Activated T-helper 17 cell treated with anti-CD3 and anti-CD28 coated beads, Interleukin-2, amount 50 U/mL, for 72 hours (primary cell): ENCODE measurements around the gene SNAPC4. TPM values are rescaled to one million over a fixed set of nuclear protein-coding genes. Genes with fewer than 3 reads are reported as not detected.

Source experiments
- ATAC-seq: fragments of 150-1000 bp; cut with Tn5 transposase; replicated peaks from 2 replicates; pipeline ENCODE4 v1.10.0; 2021; ENCODE audit warnings: mild to moderate bottlenecking, moderate library complexity
- H3K27ac Mint-ChIP-seq: one replicate; pipeline ENCODE4 v1.8.0; 2022; ENCODE audit warnings: mixed read lengths
- H3K27me3 Mint-ChIP-seq: one replicate; pipeline ENCODE4 v1.8.0; 2022; ENCODE audit warnings: mixed read lengths
- H3K36me3 Mint-ChIP-seq: one replicate; pipeline ENCODE4 v1.8.0; 2022; ENCODE audit warnings: low read depth, mild to moderate bottlenecking, mixed read lengths
- H3K4me1 Mint-ChIP-seq: one replicate; pipeline ENCODE4 v1.8.0; 2022; ENCODE audit warnings: mixed read lengths
- H3K4me3 Mint-ChIP-seq: one replicate; pipeline ENCODE4 v1.8.0; 2022; ENCODE audit warnings: mild to moderate bottlenecking, mixed read lengths
- H3K9me3 Mint-ChIP-seq: one replicate; pipeline ENCODE4 v1.8.0; 2022; ENCODE audit warnings: mixed read lengths
- total RNA-seq, 2 donors: library from RNA; stranded (reverse); gene quantifications; one replicate each; pipeline ENCODE4 v1.2.3, GENCODE V29; 2022

Gene SNAPC4
- total RNA-seq, 2 donors from 2014 or later, result 16.3 to 21.9 TPM

DNA sequence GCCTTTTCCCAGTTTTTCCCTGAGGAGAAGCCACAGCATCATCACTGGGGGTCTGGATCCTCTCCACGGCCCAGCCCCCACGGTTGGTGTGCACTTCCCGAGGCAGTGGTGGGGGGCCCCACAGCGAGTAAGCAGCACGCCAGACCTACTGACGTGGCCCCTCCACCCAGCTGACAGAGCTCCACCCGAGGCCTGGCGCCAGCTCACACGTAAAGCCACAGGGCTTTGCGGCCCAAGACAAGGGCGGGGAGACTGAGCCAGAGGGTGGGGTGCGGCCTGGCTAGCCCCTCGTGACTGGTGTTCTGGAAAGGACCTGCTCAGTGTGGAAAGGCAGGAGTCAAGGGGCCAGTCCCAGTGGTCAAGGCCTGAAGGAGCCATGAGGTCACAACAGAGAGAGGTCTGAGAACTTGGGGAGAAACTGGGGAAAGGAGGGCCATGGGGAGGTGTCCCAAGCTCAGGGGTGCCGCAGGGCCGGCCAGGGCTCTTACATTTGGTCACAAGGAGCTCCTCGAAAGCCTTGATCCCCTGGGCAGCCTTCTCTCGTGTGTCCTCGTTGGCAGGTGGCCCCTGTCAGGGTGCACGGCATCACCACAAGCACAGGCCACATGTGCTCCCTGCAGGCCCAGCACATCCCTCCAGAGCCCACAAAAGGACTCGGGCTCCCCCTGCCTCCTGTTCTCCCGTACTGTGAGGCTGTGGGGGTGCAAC lies 5.5 kb downstream of the SNAPC4 start:
- H3K27ac Mint-ChIP-seq, result no peak overlapping the region
- H3K36me3 Mint-ChIP-seq, result peaks cover 95% of the 10 kb centered on the region
- H3K4me1 Mint-ChIP-seq, result peaks cover 16% of the 10 kb centered on the region
- no peak for ATAC-seq
- H3K27me3 Mint-ChIP-seq, result no peaks in the 10 kb centered on the region
- no peaks in the 10 kb centered on the region for H3K9me3 Mint-ChIP-seq
- no peak overlapping the region for H3K4me3 Mint-ChIP-seq

DNA sequence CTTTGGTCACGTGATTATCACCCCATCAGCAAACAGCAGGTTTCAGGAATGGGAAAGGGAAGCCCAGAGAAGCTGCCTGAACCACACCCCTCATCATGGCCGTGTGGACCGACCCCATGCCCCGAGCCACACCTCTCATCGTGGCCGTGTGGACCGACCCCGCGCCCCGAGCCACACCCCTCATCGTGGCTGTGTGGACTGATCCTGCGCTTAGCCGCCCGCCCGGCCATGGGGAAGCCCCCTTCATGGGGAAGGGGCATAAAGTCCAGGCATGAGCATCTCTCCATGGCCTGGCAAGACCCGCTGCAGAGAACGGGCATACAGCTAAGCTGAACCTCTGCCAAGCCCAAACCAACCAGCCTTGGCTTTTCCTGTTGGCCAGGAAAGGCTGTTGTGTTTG lies 6.4 kb downstream of the SNAPC4 start:
- H3K27me3 Mint-ChIP-seq, result no peaks in the 10 kb centered on the region
- no peak for ATAC-seq
- H3K36me3 Mint-ChIP-seq, result peaks cover 96% of the 10 kb centered on the region
- H3K4me1 Mint-ChIP-seq, result peaks cover 8% of the 10 kb centered on the region
- H3K4me3 Mint-ChIP-seq, result no peak overlapping the region
- H3K9me3 Mint-ChIP-seq, result no peaks in the 10 kb centered on the region
- no peak overlapping the region for H3K27ac Mint-ChIP-seq

DNA sequence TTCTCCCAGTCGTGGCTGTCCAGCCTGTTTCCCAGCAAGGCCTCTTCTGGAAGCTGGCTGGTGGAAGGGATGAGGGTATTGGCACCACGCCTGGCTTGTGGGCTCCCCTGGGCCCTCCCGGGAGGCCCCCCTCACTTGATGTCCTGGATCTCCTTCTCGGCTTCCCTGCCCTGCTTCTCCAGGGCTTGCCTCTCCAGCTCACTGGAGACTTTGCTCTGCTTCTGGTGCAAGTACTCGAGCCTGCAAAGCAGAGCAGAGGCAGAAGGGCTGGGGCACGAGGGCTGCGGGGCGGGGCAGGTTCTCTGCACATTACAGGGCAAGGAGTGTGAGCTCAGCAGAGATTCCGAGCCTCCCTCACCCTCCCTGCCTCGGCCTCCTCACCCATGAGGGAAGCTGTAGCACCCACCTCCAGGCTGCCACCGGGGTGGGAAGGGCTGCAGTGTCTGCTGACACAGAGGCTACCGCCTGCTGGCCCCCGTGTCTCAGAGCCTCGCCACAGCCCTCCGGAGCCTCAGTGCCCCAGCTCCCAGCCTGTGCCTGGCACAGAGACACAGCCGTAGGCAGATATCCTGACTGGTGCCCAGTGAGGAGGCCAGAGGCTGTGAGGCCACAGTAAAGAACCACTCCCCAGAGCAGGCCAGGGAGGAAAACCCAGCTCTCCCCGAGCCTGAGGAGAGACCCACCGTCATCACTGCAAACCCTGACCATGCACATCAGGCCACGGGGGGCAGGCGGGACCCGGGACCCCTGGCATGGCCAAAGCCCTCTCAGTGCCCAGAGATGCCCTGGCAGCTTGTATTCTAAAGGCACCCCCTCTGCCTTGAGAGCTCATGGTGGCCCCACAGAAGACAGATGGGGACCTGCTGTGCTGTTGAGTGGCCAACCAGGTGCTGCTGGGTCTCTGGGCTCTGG lies 7.2 kb downstream of the SNAPC4 start:
- Mint-ChIP-seq H3K4me3 (no peak overlapping the region), H3K9me3 (no peaks in the 10 kb centered on the region), H3K27ac (no peak overlapping the region), H3K4me1 (peaks cover 4% of the 10 kb centered on the region), H3K27me3 (no peaks in the 10 kb centered on the region), H3K36me3 (peaks cover 96% of the 10 kb centered on the region)
- ATAC-seq, result no peak

DNA sequence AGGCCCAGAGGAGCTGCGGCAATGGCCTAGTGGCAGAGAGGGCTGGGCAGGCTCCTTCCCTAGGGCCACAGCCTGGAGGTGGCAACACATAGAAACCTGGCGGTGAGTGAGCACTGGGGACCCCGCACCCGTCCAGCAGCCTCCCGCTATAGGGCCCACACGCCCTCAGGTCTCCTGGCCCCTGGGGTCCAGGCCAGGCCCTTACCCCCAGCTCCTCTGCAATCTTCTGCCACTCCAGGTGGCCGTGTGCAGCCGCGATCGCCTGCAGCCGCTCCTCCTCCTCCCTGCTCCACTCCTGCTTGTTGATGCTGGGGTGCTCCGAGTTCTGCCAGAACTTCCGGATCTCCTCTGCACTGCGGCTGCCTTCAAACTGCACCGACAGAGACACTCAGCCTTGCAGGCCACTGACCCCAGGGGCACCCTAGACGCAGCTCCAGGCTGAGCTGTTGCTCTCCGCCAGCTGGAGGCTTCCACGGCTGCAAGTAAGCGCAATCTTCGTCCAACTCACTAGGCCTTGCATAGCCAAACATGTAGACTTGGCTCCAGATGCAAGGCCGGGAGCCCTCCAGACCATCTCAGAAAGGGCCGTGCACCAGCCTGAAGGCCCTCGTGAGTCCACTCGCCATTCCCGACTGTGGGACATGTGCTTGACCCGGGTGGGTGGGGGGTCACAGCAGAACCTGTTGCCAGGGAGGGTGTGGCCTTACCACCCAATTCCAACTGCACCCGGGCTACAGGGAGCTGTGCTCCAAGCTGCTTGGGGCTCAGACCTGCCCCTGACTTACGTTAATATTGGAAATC lies 8.0 kb downstream of the SNAPC4 start:
- ATAC-seq, result no peak
- Mint-ChIP-seq H3K27me3 (no peaks in the 10 kb centered on the region), H3K36me3 (peaks cover 96% of the 10 kb centered on the region), H3K9me3 (no peaks in the 10 kb centered on the region), H3K4me1 (peaks cover 4% of the 10 kb centered on the region), H3K4me3 (no peak overlapping the region), H3K27ac (no peak overlapping the region)

DNA sequence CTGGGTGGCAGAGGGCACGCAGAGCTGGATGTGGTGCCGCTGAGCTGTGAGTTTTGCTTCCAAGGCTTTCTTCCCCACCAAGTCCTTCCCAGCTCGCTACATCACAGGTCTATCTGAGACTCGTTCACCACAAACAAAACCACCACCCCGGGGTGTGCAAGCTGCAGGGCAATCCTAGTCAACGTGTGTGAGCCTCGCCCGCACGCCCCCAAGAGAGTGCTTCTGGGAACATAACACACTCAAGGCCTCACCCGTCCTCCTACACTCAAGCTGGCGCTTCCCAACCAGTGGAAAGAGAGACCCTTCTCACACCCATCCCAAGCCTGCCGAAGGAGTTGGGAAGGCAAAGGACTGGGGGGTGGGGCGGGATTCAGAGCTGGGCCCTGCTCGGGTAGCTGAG lies 10.6 kb downstream of the SNAPC4 start:
- H3K27me3 Mint-ChIP-seq, result no peaks in the 10 kb centered on the region
- ATAC-seq, result no peak
- H3K9me3 Mint-ChIP-seq, result no peaks in the 10 kb centered on the region
- H3K36me3 Mint-ChIP-seq, result peaks cover 97% of the 10 kb centered on the region
- H3K4me1 Mint-ChIP-seq, result peaks cover 16% of the 10 kb centered on the region
- H3K4me3 Mint-ChIP-seq, result no peak overlapping the region
- no peak overlapping the region for H3K27ac Mint-ChIP-seq

DNA sequence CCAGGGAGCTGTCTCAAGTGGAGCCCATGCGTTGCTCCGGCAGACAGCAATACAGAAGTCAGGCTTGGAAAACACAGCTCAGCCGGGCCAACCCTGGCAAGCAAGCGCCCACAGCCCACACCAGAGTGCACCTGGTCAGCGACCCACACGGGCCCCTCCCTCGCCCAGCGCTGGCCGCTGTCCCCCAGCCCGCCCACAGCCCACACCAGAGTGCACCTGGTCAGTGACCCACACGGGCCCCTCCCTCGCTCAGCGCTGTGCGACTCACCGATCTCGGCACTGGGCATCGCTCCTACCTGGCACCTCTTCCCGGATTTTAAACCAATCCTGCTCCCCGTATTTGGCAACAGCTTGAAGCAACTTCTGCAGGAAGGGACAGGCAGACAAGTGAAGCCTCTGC lies 12.8 kb downstream of the SNAPC4 start:
- Mint-ChIP-seq H3K36me3 (peaks cover 99% of the 10 kb centered on the region), H3K27me3 (no peaks in the 10 kb centered on the region), H3K9me3 (no peaks in the 10 kb centered on the region), H3K4me1 (peaks cover 16% of the 10 kb centered on the region), H3K4me3 (no peak overlapping the region), H3K27ac (no peak overlapping the region)
- ATAC-seq, result no peak

DNA sequence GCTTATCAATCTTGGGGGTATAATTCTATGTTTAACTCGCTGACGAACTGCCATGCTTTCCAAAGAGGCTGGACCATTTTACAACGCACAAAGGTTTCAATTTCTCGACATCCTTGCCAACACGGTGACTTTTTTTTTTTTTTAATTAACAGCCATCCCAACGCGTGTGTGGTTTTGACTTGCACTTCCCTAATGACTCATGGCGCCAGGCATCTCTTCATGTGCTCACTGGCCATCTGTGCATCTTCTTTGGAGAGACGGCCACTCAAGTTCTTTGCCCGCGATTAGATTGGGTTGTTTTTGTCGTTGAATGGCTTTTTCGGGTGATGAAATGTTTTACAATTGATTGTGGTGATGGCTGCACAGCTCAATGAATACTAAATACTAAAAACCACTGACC lies 14.0 kb downstream of the SNAPC4 start:
- Mint-ChIP-seq H3K4me3 (peak overlapping the region; percentile 40), H3K27me3 (no peaks in the 10 kb centered on the region), H3K36me3 (peaks cover 97% of the 10 kb centered on the region), H3K9me3 (no peaks in the 10 kb centered on the region), H3K4me1 (peaks cover 12% of the 10 kb centered on the region), H3K27ac (peak overlapping the region; percentile 49)
- ATAC-seq, result peak; percentile 38

DNA sequence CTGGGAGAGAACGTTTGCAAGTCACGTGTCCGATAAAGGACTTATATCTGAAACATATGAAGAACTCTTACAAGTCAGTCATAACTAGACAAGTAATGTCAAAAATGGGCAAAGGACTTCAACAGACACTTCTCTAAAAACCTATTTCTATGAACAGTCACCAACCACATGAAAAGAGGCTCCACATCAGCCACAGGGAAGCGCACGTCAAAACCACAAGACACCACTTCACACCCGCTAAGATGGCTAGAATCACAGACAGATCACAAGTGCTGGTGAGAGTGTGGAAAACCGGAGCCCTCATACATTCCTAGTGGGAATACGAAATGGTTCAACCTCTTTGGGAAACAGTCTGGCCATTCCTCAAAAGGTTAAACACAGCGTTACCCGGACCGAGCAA lies 15.0 kb downstream of the SNAPC4 start:
- Mint-ChIP-seq H3K4me1 (peaks cover 12% of the 10 kb centered on the region), H3K36me3 (peaks cover 91% of the 10 kb centered on the region), H3K4me3 (peak overlapping the region; percentile 45), H3K9me3 (no peaks in the 10 kb centered on the region), H3K27ac (peak overlapping the region; percentile 43), H3K27me3 (no peaks in the 10 kb centered on the region)
- ATAC-seq, result peak; percentile 91

DNA sequence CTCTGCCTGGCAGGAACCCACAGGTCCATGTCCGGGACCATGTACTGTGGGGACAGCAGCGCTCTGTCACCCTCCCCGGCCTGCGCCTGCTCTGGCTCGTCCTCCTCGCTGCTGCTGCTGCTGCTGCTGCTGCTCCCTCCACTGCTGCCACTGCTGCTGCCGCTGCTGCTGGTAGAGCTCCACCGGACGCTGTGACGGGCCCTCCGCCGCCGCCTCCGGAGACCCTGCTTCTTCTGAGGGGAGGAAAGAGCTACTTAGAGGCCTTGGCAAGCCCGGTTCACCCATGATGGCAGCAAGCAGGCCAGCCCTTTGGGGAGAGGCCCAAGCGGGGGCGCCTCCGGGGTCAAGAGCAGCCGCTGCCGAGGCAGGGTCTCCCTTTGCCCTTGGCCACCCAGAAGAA lies 16.5 kb downstream of the SNAPC4 start:
- Mint-ChIP-seq H3K27me3 (no peaks in the 10 kb centered on the region), H3K36me3 (peaks cover 88% of the 10 kb centered on the region), H3K4me1 (peaks cover 12% of the 10 kb centered on the region), H3K27ac (no peak overlapping the region), H3K4me3 (no peak overlapping the region), H3K9me3 (no peaks in the 10 kb centered on the region)
- no peak for ATAC-seq

DNA sequence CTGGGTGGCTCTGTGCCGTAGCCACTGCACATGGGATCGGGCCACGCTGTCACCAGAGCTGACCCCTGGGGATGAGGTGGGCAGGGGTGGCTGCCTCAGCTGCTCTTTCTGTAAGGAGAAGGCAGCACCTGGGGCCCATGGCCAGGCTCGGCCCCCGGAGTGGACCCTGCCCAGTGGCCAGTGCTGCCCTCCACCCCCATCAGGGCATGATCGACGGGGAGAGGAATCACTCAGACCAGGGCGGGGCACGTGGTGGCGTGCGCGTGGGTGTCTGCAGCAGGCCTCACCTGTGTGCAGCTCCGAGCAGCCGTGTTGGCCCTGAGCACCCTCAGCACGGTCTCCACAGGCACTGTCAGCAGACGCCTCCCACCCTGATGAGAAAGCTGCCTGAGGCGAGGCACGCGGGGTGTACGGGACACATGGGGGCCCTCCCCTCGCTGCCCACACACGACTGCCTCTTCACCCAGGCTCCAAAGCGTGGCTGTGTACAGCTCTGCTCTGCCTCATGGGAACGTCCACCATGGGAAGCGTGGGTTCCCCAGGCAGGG lies 17.9 kb downstream of the SNAPC4 start:
- Mint-ChIP-seq H3K4me3 (no peak overlapping the region), H3K27me3 (no peaks in the 10 kb centered on the region), H3K4me1 (peaks cover 12% of the 10 kb centered on the region), H3K27ac (no peak overlapping the region), H3K36me3 (peaks cover 74% of the 10 kb centered on the region), H3K9me3 (no peaks in the 10 kb centered on the region)
- no peak for ATAC-seq

DNA sequence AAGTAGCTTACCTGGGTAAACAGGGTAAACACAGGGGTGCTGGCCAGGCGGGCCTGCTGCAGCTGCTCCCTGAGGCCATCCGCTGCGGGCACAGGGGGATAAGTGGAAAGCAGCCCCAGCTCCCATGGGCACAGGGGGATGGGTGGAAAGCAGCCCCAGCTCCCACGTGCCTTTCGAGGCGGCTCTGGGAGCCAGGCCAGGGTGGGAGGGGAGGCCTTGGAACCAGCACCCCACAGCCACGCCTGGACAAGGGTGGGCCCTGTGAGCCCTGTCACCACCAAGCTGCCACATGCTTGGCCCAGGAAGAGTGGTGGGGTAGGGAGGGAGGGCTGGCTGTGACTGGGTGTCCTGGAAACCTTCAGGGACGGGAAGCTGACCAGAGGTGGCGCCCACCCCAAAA lies 18.7 kb downstream of the SNAPC4 start:
- no peak for ATAC-seq
- Mint-ChIP-seq H3K27ac (no peak overlapping the region), H3K27me3 (no peaks in the 10 kb centered on the region), H3K9me3 (no peaks in the 10 kb centered on the region), H3K4me3 (no peak overlapping the region), H3K4me1 (peaks cover 12% of the 10 kb centered on the region), H3K36me3 (peaks cover 67% of the 10 kb centered on the region)

DNA sequence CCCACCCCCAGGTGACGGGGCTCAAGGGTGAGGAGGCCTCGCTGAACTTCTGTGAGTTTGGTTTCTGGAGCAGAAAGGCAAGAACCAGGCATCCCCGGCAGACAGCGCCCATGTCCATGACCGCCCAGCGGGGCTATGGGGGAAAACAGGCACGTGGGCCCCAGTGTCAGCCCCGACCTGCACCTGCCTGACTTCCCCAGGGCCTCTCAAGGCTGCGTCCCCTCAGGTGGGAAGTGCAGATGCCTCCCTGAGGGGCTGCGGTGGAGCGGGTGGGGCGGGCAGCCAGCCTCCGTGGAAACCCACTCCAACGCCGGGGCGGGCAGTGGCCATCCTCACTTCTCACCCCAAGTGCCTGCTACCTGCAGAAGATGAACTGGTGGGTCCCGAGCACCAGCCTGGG lies 19.6 kb downstream of the SNAPC4 start:
- Mint-ChIP-seq H3K4me3 (no peak overlapping the region), H3K27me3 (no peaks in the 10 kb centered on the region), H3K27ac (no peak overlapping the region), H3K9me3 (no peaks in the 10 kb centered on the region), H3K4me1 (peaks cover 7% of the 10 kb centered on the region), H3K36me3 (peaks cover 57% of the 10 kb centered on the region)
- no peak for ATAC-seq

DNA sequence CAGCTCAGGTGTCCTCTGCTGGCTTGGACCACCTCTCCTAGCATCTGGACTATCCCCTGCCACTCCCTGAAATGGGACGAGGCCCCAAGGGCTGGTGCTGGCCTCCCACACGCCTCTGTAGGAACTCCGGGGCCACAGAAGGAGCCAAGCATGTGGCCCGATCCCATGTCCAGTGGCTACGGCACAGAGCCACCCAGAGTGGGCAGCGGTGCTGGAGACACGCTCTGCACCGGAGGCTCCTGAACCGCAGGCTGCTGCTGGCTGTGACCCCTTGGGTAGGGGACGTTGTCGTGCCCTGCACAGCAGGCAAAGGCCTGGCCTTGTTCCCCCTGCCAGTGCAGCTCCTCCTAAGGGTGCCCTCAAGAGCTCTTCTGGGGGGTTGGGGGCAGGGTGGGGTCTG lies 20.1 kb downstream of the SNAPC4 start:
- Mint-ChIP-seq H3K9me3 (no peaks in the 10 kb centered on the region), H3K4me3 (no peak overlapping the region)

DNA sequence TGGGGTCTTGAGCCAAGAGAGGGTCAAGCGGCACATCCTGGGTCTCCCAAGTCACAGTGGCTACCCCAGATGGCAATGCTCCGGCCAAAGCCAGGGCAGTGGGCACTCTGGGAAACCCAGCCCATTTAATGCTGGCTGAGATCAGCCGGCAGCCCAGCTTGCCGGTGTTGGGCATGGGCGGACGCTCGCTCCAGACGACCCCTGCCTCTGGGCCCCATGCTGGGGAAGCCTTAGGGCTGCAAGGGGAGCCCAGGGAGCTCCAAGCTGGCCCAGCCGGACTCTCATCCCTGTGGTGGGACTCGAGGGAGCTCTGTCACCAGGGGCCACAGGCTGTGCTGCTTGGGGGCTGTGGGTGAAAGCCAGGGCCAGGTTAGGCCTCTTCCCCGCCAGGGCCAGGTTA lies 20.6 kb downstream of the SNAPC4 start:
- no peak for ATAC-seq
- Mint-ChIP-seq H3K4me1 (no peaks in the 10 kb centered on the region), H3K4me3 (no peak overlapping the region), H3K9me3 (no peaks in the 10 kb centered on the region), H3K27ac (no peak overlapping the region), H3K27me3 (no peaks in the 10 kb centered on the region), H3K36me3 (peaks cover 55% of the 10 kb centered on the region)

More for the DNA sequence above, 20.1 kb downstream of the SNAPC4 start:
- Mint-ChIP-seq H3K36me3 (peaks cover 55% of the 10 kb centered on the region), H3K4me1 (peaks cover 3% of the 10 kb centered on the region), H3K27me3 (no peaks in the 10 kb centered on the region), H3K27ac (no peak overlapping the region)
- ATAC-seq, result no peak
